Measurements from ENCODE around the gene TEX2. TPM values are rescaled to one million over a fixed set of nuclear protein-coding genes. Genes with fewer than 3 reads are reported as not detected.

The TEX2 gene
- total and polyA plus RNA-seq, 7 experiments from 2014 or later, result 7.9 to 24.2 (median 14.4) TPM

- Histone ChIP-seq H3K36me3 (ENCODE audit: control insufficient read depth in 2 of 3, insufficient read depth in 3 of 3, low read length in 3 of 3) (no peaks in the 10 kb centered on the region), H3K4me1 (ENCODE audit: control insufficient read depth in 2 of 2, insufficient read depth in 2 of 2, low read length in 2 of 2) (peaks cover 38 to 44% of the 10 kb centered on the region in 2 donors), H3K27me3 (ENCODE audit: control insufficient read depth in 2 of 2, insufficient read depth in 2 of 2, low read length in 2 of 2) (no peaks in the 10 kb centered on the region), H3K9me3 (ENCODE audit: control insufficient read depth in 2 of 3, low read length in 3 of 3) (no peaks in the 10 kb centered on the region), H3K4me3 (ENCODE audit: low read length) (no peak overlapping the region), H3K27ac (ENCODE audit: low read depth, low read length) (no peak overlapping the region)
- H3K9me3 Mint-ChIP-seq, result peaks cover 0 to 3% (median 0%) of the 10 kb centered on the region in 11 donors
- ChIA-PET CTCF (interaction anchor here (0.6 to 1.5 kb wide), 7 partner anchors 11 to 255 kb away, joined by 3 to 4 read pairs (median 3); no protein-coding TSS in a partner anchor), POLR2A (interaction anchor here (0.5 to 1.8 kb wide), 9 partner anchors 7 to 294 kb away, joined by 3 to 6 read pairs (median 3); partner anchors contain the start of gene ERN1)
- H3K27ac Mint-ChIP-seq, result peak overlapping the region in 1 of 9 donors; percentile 47
- DNase-seq (no peak), ATAC-seq (no peak)
- H3K27me3 Mint-ChIP-seq, result no peaks in the 10 kb centered on the region
- peaks cover 29 to 65% (median 44%) of the 10 kb centered on the region in 7 donors for H3K4me1 Mint-ChIP-seq
- intact Hi-C loops (cut with micrococcal nuclease), result no loop called here
- peak overlapping the region in 1 of 10 donors; percentile 25 for H3K4me3 Mint-ChIP-seq
- H3K36me3 Mint-ChIP-seq, result peaks cover 0 to 15% (median 8%) of the 10 kb centered on the region in 5 donors
Measured at GRCh38 chr17:64103391-64104364, 159.4 kb downstream of the TEX2 start.

- ATAC-seq (no peak), DNase-seq (no peak)
- H3K4me1 ChIP-seq (ENCODE audit: control insufficient read depth in 2 of 2, insufficient read depth in 2 of 2, low read length in 2 of 2), result peaks cover 36 to 38% of the 10 kb centered on the region in 2 donors
- H3K9me3 ChIP-seq (ENCODE audit: control insufficient read depth in 2 of 3, low read length in 3 of 3), result no peaks in the 10 kb centered on the region
- H3K36me3 ChIP-seq (ENCODE audit: control insufficient read depth in 2 of 3, insufficient read depth in 3 of 3, low read length in 3 of 3), result no peaks in the 10 kb centered on the region
- no peaks in the 10 kb centered on the region for H3K27me3 ChIP-seq (ENCODE audit: control insufficient read depth in 2 of 2, insufficient read depth in 2 of 2, low read length in 2 of 2)
- peaks cover 27 to 67% (median 50%) of the 10 kb centered on the region in 7 donors for H3K4me1 Mint-ChIP-seq
- peak overlapping the region in 3 of 9 donors; percentile 17 to 55 (median 37) for H3K27ac Mint-ChIP-seq
- no peak overlapping the region for H3K4me3 Mint-ChIP-seq
- peaks cover 0 to 19% (median 8%) of the 10 kb centered on the region in 5 donors for H3K36me3 Mint-ChIP-seq
- intact Hi-C loops (cut with micrococcal nuclease), result no loop called here
- no peak overlapping the region for H3K27ac ChIP-seq (ENCODE audit: low read depth, low read length)
- POLR2A ChIA-PET, result interaction anchor here (0.6 to 1.8 kb wide), 5 partner anchors 19 to 302 kb away, joined by 3 to 6 read pairs (median 3); partner anchors contain the start of gene ERN1
- peaks cover 0 to 3% (median 0%) of the 10 kb centered on the region in 11 donors for H3K9me3 Mint-ChIP-seq
- H3K27me3 Mint-ChIP-seq, result no peaks in the 10 kb centered on the region
- H3K4me3 ChIP-seq (ENCODE audit: low read length), result no peak overlapping the region
- CTCF ChIA-PET, result interaction anchor here (0.7 to 1.5 kb wide), 4 partner anchors 10 to 254 kb away, joined by 3 to 4 read pairs (median 4); no protein-coding TSS in a partner anchor
Measured at GRCh38 chr17:64102627-64103390, 160.3 kb downstream of the TEX2 start.

DNA sequence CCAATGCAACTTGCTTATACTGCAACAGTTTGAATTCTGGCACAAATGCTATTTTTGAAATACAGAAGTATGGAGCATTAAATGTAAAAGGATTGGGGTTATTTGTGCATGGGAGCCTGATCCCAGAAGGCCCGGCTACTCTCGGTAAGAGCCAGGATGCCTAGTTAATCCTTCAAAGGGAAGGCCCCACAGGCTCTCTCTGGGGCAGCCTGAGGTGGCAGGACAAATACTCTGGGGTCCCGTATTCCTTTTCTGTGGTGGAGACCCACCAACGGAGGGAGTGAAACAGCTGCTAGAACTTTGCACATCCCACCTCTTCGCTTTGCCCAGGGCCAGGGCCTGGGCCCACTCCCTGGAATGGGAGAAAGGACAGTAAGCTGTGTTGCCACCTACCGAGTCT lies 163.5 kb downstream of the TEX2 start:
- Mint-ChIP-seq H3K27ac (no peak overlapping the region), H3K4me1 (peaks cover 26 to 65% (median 51%) of the 10 kb centered on the region in 7 donors), H3K27me3 (no peaks in the 10 kb centered on the region), H3K9me3 (peaks cover 0 to 1% (median 0%) of the 10 kb centered on the region in 11 donors), H3K4me3 (no peak overlapping the region), H3K36me3 (peaks cover 13 to 34% (median 26%) of the 10 kb centered on the region in 5 donors)
- Histone ChIP-seq H3K27ac (ENCODE audit: low read depth, low read length) (no peak overlapping the region), H3K9me3 (ENCODE audit: control insufficient read depth in 2 of 3, low read length in 3 of 3) (no peaks in the 10 kb centered on the region), H3K4me3 (ENCODE audit: low read length) (no peak overlapping the region), H3K36me3 (ENCODE audit: control insufficient read depth in 2 of 3, insufficient read depth in 3 of 3, low read length in 3 of 3) (peaks cover 0 to 5% (median 4%) of the 10 kb centered on the region in 3 experiments), H3K4me1 (ENCODE audit: control insufficient read depth in 2 of 2, insufficient read depth in 2 of 2, low read length in 2 of 2) (peaks cover 7 to 19% of the 10 kb centered on the region in 2 donors), H3K27me3 (ENCODE audit: control insufficient read depth in 2 of 2, insufficient read depth in 2 of 2, low read length in 2 of 2) (no peaks in the 10 kb centered on the region)
- ChIA-PET POLR2A (no interaction called here), CTCF (interaction anchor here (0.6 kb wide), 1 partner anchor 322 kb away, joined by 4 read pairs; no protein-coding TSS in a partner anchor)
- ATAC-seq (no peak), DNase-seq (no peak)
- intact Hi-C loops (cut with micrococcal nuclease), result no loop called here

Other genes with a start within 250 kb of the TEX2 start
- 100 to 1,000 TPM in 2 of 5 experiments, 10 to 100 TPM in 3; 60.9 to 132 (median 92.3) TPM for gene ICAM2, start 242.6 kb downstream of the TEX2 start, total RNA-seq
- gene ICAM2, start 242.6 kb downstream of the TEX2 start, polyA plus RNA-seq, result 100 to 1,000 TPM; 400 to 414 TPM
- gene ERN1, start 133.1 kb downstream of the TEX2 start, total RNA-seq, result 100 to 1,000 TPM in 1 of 5 experiments, 10 to 100 TPM in 4; 52.6 to 110 (median 62.9) TPM
- 10 to 100 TPM; 15.7 to 19.7 TPM for gene ERN1, start 133.1 kb downstream of the TEX2 start, polyA plus RNA-seq
- 100 to 1,000 TPM in 1 of 5 experiments, 10 to 100 TPM in 4; 10.0 to 224 (median 60.1) TPM for gene PECAM1, start 127.6 kb upstream of the TEX2 start, total RNA-seq
- 100 to 1,000 TPM in 1 of 2 donors, 10 to 100 TPM in 1; 91.1 to 180 TPM for gene PECAM1, start 127.6 kb upstream of the TEX2 start, polyA plus RNA-seq
- gene MILR1, start 185.9 kb upstream of the TEX2 start, total RNA-seq, result 10 to 100 TPM in 1 of 5 experiments, 1 to 10 TPM in 4; 1.1 to 17.9 (median 1.6) TPM
- not detected for gene MILR1, start 185.9 kb upstream of the TEX2 start, polyA plus RNA-seq
- gene POLG2, start 233.8 kb upstream of the TEX2 start, total RNA-seq, result 10 to 100 TPM; 34.5 to 69.6 (median 41.9) TPM
- 1 to 10 TPM; 7.4 to 8.2 TPM for gene POLG2, start 233.8 kb upstream of the TEX2 start, polyA plus RNA-seq
- 1,000 to 10,000 TPM in 4 of 5 experiments, 100 to 1,000 TPM in 1; 781 to 2,704 (median 1,632) TPM for gene DDX5, start 243.0 kb upstream of the TEX2 start, total RNA-seq
- 1,000 to 10,000 TPM; 1,423 to 1,510 TPM for gene DDX5, start 243.0 kb upstream of the TEX2 start, polyA plus RNA-seq
- gene CEP95, start 243.7 kb upstream of the TEX2 start, total RNA-seq, result 100 to 1,000 TPM in 4 of 5 experiments, 10 to 100 TPM in 1; 46.7 to 192 (median 115) TPM
- 10 to 100 TPM; 11.3 to 16.6 TPM for gene CEP95, start 243.7 kb upstream of the TEX2 start, polyA plus RNA-seq

Data from naive thymus-derived CD4-positive, alpha-beta T cell (primary cell).